ENCODE results near the gene ASB10. TPM values are rescaled to one million over a fixed set of nuclear protein-coding genes. Genes with fewer than 3 reads are reported as not detected.

Gene ASB10
- polyA plus RNA-seq, 1 of the 3 experiments (the other 2 are of a cell fraction), result not detected

GRCh38 chr7:151128716-151129115 lies 58.3 kb downstream of the ASB10 start (continued):
- TF ChIP-seq REST (IDR thresholded peaks at IDR 0.05; ENCODE audit: low read depth, low read length), result no peak
- TF ChIP-seq MXI1 (IDR thresholded peaks at IDR 0.05; ENCODE audit: low read depth, low read length), result no peak
- no peak for TF ChIP-seq TEAD4 (IDR thresholded peaks at IDR 0.05; ENCODE audit: borderline replicate concordance, insufficient read depth)
- no peak for TF ChIP-seq CTCF (IDR thresholded peaks at IDR 0.05)
- TF ChIP-seq TCF12 (IDR thresholded peaks at IDR 0.05), result no peak

GRCh38 chr7:151128144-151128543 lies 58.9 kb downstream of the ASB10 start:
- H3F3A ChIP-seq (replicated peaks; ENCODE audit: insufficient read depth), result peaks cover 4% of the 10 kb centered on the region
- TF ChIP-seq RCOR1 (IDR thresholded peaks at IDR 0.05; ENCODE audit: low read length) (no peak), EP300 (IDR thresholded peaks at IDR 0.05; ENCODE audit: borderline replicate concordance in 1 of 2, low read depth in 1 of 2, low read length in 1 of 2) (no peak), FOXM1 (IDR thresholded peaks at IDR 0.05; ENCODE audit: low read depth) (no peak), TEAD4 (IDR thresholded peaks at IDR 0.05; ENCODE audit: borderline replicate concordance, insufficient read depth) (no peak), IRF3 (IDR thresholded peaks at IDR 0.05; ENCODE audit: low read depth, low read length) (no peak), JUND (IDR thresholded peaks at IDR 0.05) (no peak), MXI1 (IDR thresholded peaks at IDR 0.05; ENCODE audit: low read depth, low read length) (no peak), ZBTB33 (IDR thresholded peaks at IDR 0.05; ENCODE audit: borderline replicate concordance, low read depth) (no peak), EZH2phosphoT487 (IDR thresholded peaks at IDR 0.05; ENCODE audit: borderline replicate concordance, low read depth) (no peak), FOSL2 (IDR thresholded peaks at IDR 0.05; ENCODE audit: borderline replicate concordance, low read depth) (no peak), TCF12 (IDR thresholded peaks at IDR 0.05) (no peak), GATA2 (CRISPR knock-in tag; IDR thresholded peaks at IDR 0.05) (no peak), TAF1 (IDR thresholded peaks at IDR 0.05; ENCODE audit: borderline replicate concordance, low read depth, low read length) (no peak), GABPA (IDR thresholded peaks at IDR 0.05; ENCODE audit: low read depth) (no peak), NFIC (IDR thresholded peaks at IDR 0.05; ENCODE audit: borderline replicate concordance) (no peak), FOXJ3 (CRISPR knock-in tag; IDR thresholded peaks at IDR 0.05) (no peak), YY1 (IDR thresholded peaks at IDR 0.05; ENCODE audit: low read depth) (no peak)
- TF ChIP-seq, protein P1, sequence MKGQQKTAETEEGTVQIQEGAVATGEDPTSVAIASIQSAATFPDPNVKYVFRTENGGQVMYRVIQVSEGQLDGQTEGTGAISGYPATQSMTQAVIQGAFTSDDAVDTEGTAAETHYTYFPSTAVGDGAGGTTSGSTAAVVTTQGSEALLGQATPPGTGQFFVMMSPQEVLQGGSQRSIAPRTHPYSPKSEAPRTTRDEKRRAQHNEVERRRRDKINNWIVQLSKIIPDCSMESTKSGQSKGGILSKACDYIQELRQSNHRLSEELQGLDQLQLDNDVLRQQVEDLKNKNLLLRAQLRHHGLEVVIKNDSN (IDR thresholded peaks at IDR 0.05; ENCODE audit: borderline replicate concordance, low read depth), result no peak
- ChIA-PET POLR2A (no interaction called here), CTCF (interaction anchor here (1.3 to 18.0 kb wide), 7 partner anchors 8 to 116 kb away, joined by 3 to 243 read pairs (median 13); partner anchors contain the start of gene GBX1)
- H3K9me2 ChIP-seq, result no peaks in the 10 kb centered on the region
- peaks cover 18% of the 10 kb centered on the region; the same call in 1 of the 2 replicates for H3K79me2 ChIP-seq (ENCODE audit: insufficient read depth)
- peaks cover 0 to 34% of the 10 kb centered on the region in 2 experiments; a peak in 1 of 4 replicates for H3K4me1 ChIP-seq (ENCODE audit: control insufficient read depth in 1 of 2, insufficient read depth in 2 of 2, low read depth in 1 of 2, low read length in 1 of 2)
- no peak overlapping the region for H2AFZ ChIP-seq (ENCODE audit: low read depth)
- peaks cover 33 to 85% of the 10 kb centered on the region in 2 experiments for H3K36me3 ChIP-seq (replicated peaks in 1 of 2; ENCODE audit: control insufficient read depth in 1 of 2, insufficient read depth in 2 of 2, low read length in 1 of 2)
- peaks cover 24% of the 10 kb centered on the region for H4K20me1 ChIP-seq (ENCODE audit: insufficient read depth)
- no peak overlapping the region for H3K27ac ChIP-seq (ENCODE audit: low read depth in 2 of 2, low read length in 1 of 2)
- WGBS (ENCODE audit: low lambda C conversion rate), result 92% methylated on average over 11 of the region's 14 CpGs
- no peaks in the 10 kb centered on the region for H3K9me3 ChIP-seq
- no peaks in the 10 kb centered on the region for H3K27me3 ChIP-seq (ENCODE audit: insufficient read depth)
- DNase-seq, result no peak
- H3K4me3 ChIP-seq (ENCODE audit: low read depth in 2 of 2, low read length in 1 of 2), result no peak overlapping the region
- no peak overlapping the region for H3K9ac ChIP-seq
- H3K4me2 ChIP-seq, result no peak overlapping the region
